HG02973 (cell line): Measurements from ENCODE around the gene PREP.
A peak's percentile ranks its signal among the peaks of the same experiment; 100 is the strongest.
"Not testable (repeated sequence)": the region's sequence is repeated elsewhere in the genome, so short reads cannot be mapped to it uniquely, and the experiment has no call there.

Source experiments
- ATAC-seq: cut with Tn5 transposase; IDR thresholded peaks from one replicate; pipeline ENCODE4 v1.9.1; 2021; ENCODE audit warnings: moderate library complexity; ENCODE audit not compliant: unreplicated experiment

Gene PREP

DNA sequence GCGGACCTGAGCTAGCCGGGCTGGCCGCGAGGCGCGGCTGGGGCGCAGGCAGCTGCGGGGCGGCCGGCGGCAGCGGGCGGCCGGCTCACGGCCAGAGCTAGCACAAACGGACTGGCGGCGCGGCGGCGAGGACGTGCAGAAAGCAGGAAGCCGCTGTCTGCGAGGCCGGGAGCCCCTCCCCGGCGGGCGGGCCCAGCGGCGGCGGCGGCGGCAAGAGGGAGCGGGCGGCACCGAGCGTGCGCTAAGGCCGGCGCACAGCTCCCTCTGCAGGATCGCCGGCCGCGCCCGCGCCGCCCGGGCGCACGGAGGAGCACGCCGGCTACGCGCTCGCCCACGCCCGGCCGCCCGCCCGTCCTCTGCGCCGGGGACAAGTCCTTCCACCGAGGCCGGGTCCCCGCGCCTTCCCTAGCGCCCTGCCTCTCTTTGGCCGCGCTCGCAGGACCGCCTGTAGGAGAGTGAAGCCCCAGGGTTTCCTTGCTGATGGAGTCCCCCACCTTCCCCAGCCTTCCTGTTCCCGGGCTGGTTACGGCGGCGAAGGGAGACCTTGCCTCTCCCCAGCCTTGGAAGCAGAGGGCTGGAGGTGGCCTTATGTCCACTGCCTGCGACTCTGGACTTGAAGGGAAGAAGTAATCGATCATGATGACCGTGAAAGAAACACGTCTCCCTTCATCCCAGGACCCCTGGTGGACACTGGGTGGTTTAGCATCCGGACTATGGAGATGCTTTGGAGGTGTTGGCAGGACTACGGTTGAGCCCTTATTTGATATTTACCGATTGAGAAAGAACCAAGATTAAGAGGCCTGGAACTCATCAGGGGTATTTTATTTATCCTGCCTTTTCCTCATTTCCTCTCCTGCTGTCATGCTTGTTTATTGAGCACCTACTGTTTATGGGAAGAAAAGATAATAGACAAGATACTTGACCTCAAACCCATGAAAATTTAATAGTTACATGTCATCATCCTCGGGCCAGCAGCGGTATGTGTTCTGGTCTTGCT lies at the start of gene PREP:
Gene PREP, minus strand, starts transcription at position 144 of the 997 bp plus-strand sequence. CDS start 191 bp downstream, outside the sequence.
- ATAC-seq, result peak; percentile 94

DNA sequence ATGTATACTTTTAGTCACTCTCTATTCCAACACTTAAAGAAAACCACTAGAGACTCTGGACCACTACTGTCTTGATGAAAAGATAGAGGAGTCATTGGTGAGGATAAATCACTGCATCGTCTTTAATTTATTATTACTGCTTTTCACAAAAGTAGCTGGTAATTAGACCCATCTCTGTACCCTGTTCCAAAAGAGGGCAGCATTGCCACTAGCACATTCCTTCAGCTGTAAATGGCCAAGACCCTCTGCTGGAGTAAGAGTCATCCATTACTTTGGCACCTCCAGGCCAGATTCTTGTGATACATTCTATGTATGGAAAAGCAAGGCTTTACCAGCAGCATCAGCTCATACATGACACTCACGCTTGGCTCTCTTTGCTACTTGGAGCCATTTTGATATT lies 49.5 kb upstream of the PREP start:
- no peak for ATAC-seq

DNA sequence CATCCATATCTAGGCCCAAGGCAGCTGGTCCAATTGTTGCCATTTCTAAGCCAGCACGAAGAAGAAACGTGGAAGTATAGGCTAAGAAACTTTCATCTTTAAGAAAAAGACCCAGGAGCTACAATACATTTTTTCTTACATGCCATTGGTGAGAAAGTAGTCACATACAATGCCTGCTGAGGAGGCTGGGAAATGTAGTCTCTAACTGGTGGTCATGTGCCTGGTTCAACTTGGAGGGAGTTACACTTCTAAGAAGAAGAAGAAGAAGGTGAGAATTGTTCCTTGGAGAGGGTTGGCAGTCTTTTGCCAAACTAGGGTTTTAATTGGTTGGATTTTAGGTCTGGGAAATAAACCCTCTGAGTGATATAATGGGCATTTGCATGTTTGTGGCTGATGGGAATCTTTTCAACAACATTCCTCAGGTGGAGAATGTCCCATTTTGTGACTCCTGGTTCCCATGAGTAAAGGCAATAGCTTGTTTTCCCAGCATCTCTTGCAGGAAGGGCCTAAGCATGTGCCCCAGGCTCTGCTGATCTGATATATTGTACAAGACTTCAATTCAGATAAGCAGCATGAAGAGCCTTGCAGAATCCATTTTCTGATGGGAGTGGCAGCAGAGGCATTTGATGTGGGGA lies 47.0 kb upstream of the PREP start:
- ATAC-seq, result no peak

DNA sequence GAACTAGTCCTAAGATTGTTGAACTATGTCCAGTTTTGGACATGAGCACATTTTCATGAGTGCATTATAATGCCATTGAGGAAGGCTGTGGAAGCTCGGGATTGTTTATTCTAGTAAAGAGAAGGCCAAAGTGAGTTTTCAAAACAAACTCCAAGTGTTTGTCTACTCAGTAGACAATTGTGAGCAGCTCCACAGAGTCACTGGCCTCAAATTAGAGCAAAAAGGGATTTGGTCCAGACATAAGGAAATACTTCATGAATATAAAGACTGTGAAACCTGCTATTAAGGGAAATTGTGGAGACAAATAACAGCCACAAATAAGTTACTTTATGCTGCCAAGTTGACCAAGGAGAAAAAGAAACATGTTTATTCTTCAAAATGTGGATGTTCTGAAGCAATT lies 42.6 kb upstream of the PREP start:
- ATAC-seq, result no peak

DNA sequence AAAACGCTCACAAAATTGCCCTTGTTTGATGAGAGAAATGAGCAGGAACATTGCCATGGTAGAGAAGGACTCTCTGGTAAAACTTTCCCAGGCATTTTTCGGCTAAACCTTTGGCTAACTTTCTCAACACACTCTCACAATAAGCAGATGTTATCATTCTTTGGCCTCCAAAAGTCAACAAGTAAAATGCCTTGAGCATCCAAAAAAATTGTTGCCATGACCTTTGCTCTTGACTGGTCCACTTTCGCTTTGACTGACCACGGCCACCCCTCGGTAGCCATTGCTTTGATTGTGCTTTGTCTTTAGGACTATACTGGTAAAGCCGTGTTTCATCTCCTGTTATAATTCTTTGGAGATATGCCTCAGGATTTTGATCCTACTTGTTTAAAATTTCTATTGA lies 41.1 kb upstream of the PREP start:
- no peak for ATAC-seq

DNA sequence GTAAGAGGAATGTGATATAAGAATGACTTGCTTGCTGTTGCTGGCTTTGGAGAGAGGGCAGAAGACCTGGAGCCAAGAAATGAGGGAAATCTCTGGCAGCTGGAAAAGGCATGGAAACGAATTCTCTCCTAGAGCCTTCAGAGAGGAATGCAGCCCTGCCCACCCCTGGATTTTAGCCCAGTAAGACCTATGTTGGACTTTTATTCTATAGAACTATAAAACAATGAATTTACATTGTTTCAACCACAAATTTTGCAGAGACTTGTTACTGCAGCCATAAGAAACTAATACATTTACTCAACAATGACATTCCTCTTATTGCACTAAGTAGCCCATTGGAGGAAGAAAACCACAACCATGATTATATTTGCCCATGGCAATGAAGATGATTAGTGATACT lies 39.5 kb upstream of the PREP start:
- ATAC-seq, result no peak

DNA sequence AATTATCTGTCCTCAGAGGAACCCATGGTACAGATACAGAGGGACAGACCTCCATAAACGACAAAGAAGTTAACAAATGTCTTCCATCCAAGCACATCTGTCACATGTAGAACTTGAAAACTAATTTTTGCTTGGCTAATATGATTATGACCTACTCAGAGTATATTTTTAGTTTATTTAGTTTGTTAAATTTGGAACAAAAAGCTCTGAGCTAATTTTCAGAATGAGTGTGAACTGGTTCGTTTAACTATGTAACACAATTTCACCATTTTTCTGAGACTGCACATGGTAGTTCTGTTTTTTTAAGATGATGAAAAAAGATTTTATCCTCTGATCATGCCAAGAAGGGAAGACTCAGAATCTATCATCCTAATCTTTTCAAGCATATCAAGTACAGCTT lies 34.4 kb upstream of the PREP start:
- ATAC-seq, result no peak

DNA sequence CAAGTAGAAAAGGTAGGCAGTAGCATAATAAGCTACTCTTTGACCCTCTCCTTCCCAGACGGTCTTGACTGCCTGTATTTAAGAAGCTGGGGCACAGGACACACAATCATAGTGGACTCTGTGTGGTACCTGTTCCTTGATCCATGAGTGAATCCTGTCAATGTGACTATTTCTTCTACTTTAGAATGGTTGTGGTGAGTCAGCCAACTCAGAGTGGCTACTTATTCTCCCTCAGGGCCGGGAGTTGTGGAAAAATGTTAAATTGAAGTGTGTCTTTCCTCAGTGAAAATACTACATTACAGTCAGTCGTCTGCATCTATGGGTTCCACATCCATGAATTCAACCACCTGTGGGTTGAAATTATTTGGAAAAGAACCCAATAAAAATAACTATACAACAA lies 30.8 kb upstream of the PREP start:
- ATAC-seq, result no peak

DNA sequence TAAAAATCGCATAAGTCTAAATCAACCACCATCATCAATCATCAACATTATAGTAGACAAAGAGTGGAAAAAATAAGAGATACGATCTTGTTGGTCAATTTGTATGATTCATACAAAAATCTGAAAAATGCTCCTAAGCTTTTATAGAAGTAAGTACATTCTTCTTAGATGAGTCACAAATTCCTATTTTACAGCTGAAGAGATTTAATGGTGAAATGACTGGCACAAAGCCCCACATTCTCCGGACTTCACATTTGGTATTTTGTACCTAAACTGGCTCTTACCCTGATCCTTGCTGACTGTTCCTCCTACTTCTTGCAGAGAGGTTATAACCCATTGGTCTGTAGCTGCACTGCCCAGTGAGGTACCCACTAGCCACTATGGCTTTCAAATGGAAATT lies 29.9 kb upstream of the PREP start:
- no peak for ATAC-seq

DNA sequence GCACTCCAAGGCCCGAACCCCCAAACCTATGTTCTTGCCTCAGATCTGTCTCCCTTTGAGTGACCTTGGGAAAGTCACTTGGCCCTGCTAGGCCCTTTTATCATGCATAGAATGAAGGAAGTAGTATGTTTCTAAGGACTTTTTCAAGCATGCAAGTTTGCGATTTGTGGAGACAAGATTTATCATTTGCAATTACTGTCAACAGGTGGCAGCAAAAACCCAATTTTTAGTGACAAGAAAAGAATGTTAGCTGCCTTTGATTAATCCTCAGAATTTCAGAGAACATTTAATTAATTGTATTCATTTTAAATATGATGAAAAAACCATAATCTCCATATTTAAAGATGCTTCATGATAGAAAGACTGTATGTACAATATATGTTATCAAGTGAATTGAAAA lies 28.3 kb upstream of the PREP start:
- ATAC-seq, result no peak

DNA sequence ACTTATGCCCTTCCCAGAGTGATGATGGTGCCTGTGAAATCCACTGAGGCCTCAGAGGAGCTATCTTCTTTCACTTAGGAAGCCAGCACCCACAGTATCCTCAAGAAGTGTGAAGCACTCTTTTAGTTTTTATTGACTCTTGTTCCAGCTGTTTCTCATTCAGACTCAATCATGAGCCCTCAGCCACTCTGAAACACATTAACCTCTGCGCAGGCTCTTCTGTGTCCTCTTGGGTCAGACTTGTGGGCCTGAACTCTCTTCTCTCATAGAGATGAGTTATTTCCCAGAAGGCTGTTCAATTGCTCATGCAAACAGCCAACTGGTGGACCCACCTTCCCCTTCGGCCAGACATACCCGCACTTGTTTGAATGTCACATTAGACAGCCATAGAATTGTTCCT lies 27.8 kb upstream of the PREP start:
- no peak for ATAC-seq

DNA sequence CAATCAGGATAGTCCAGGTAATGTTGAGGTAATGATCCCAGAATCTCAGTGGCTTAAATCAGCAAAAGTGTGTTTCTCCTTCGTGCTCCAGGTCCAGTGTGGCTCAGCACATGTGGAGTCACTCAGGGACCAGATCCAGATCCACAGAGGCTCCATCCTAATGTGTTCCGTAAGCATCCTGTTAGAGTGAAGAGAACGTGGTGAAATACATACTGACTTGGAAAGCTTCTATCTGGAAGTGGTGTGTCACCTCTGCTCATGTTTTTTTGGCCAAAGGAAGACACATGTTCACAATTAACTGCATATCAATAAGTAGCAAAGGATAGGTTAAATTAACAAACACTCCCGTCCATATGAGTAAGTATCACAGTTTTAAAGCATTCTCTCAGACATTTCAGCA lies 26.8 kb upstream of the PREP start:
- no peak for ATAC-seq

DNA sequence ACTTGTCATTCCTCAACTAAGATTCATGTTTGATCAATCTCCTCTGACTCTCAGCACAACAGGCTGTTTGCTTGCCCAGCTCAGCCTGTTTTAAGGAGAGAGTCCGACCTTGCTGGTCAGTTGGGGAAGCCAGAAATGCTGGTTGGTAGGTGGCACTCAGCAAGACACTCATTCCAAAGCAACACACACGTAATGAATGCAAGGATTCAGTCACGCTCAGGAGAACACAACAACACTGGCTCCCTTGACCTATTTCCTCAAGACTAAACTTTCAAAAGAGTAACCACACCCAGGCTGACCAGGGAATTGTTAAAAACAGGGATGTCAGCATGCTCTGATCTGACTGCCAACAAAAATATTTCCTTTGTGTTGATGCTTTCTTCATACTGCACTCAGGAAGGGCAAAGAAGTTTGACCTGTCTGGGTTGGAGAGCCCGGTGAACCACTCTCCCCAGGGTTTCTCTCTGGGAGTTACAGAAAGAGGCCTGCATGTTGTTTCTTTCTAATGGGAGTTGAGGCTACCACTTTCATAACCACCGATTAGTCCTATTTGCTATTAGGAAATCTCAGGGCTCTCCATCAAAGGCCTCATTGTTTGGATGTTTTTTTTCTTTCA lies 25.6 kb upstream of the PREP start:
- no peak for ATAC-seq

DNA sequence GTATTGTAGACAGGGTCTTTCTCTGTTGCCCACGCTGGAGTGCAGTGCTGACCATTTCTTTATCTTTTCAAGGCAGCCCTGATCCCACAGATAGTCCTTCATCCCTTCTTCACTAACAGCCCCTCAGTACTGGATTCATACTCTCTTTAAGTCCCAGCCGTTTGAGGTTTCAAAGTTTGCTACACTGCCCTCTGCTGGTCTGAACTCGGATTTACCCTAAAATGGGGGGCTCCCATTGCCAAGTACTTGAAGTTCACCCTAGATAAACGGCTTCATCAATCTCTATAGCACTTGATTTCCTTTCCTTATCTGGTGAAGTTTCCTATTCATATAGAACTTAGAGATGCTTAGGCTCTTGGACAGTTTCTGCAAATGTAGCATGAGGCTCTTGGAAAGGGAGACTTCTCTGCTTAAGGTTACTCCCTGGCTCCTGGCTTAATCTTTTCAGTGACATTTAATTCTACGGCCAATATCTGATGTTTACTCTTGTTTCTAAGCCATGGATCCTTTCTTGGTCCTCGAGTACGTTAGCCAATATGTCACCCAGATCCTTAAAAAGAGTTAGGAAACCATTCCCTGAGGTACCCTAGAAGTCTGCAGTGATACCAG lies 21.4 kb upstream of the PREP start:
- ATAC-seq, result peak; percentile 79

DNA sequence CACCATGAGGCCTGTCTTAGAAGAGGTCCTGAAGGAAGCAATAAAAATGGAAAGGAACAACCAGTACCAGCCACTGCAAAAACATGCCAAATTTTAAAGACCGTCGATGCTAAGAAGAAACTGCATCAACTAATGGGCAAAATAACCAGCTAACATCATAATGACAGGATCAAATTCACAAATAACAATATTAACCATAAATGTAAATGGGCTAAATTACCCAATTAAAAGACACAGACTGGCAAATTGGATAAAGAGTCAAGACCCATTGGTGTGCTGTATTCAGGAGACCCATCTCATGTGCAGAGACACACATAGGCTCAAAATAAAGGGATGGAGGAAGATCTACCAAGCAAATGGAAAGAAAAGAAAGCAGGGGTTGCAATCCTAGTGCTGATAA lies 14.1 kb upstream of the PREP start:
- ATAC-seq, result not testable (repeated sequence)

DNA sequence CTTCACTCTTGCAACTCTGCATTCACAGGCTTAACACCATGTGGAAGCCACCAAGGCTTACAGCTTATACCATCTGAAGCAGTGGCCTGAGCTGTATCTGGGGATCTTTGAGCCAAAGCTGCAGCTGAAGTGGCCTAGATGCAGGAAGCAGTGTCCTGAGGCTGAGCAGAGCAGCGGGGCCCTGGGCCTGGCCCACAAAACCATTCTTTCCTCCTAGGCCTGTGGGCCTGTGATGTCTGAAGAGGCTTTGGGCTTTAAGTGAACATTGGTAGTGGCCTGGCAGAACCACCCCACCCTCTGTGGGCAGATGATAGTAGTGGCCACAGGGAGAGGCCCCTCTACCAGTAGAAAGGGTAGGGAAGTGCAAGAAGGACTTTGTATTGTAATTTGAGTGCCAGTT lies 6.9 kb upstream of the PREP start:
- ATAC-seq, result no peak

DNA sequence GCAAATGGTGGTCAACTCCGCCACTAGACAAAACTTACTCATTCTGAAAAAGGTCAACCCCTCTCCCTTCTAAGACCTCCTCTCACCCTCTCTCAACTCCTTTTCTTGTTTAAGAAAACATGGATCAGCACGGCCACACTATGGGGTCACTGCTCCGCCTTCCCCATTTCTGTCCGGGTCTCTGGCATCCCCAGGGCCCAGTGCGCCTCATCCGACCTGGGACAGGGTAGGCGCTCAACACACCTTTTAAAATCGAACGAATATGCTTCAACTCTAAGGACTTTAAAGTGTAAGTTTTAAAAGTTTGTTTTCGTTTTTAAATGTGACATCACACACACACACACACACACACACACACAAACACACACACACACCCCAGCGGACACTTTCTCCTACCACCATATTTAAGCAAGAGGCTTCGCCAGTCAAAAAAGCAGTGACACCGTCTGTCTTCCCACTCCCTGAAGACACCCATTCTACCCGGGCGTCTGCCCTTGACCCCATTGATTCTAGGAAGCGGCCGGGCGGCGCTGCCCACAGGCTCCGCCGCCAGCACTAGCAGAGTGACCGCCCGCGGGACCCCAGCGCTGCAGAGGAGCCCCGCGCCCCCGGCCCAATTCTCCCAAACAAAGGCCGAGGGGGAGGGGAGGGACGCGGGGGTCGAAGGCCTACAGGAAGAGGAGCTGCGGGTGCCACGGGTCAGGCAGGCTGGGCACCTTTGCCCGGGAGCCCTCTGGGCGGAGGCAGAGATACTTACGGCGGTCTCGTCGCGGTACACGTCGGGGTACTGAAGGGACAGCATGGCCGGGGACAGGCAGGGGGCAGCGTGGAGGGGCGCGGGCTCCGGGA lies 568 bp downstream of the PREP start:
- peak; percentile 13 for ATAC-seq

DNA sequence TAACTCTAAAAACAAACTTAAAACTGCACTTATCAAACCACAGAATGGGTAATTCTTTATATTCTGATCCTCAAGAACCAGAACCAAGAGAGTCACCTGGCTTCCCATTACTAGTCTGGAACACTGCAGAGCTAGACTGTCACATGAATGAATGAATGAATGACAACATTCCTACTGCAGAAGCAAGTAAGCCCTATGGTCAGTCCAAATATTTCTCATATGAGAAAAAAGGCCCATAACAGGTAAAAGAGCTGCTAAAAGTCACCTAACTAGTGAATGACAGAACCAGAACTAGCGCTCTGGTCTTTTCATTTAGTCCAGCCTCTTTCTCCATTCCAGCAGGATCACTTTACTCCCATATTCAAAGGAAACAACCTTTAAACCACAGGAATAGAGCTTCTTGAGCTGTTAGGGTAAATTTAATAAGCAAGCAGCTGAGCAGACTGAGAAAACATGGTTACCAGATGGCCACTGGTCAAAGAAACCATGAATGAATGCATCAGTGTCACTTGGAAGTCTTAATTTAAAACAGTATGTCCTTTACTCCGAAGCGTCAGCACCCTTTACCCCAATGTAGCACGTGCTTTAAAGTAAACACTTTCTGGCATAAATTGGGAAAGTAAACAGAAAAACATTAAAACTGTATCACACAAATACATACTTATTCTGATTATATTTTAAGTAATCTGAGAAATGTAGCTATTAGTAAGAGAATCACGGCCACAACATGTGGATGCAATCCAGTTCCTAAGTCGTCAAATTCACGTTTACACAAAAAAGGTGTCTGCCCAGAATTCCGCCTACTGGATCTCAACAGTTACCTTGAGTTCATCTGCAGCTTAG lies 1.4 kb downstream of the PREP start:
- ATAC-seq, result no peak

DNA sequence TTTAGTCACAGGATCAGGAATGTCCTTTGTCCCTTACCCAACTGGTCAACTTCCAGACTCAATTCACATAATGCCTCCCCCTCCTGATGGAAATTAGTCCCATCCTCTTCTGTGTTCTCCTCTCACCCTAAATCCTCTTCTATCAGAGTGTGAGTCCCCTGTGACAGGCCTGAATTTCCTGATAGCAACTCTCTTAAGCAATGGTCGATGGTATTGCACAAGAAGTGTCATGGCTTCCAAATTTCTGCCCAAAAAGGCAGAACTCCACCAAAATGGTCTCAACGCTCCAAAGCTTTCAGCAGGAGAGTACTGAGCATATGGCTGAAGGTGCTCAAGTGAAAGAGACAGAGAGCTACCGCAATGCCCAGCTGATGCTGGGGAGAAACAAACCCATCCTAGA lies 2.4 kb downstream of the PREP start:
- ATAC-seq, result no peak

DNA sequence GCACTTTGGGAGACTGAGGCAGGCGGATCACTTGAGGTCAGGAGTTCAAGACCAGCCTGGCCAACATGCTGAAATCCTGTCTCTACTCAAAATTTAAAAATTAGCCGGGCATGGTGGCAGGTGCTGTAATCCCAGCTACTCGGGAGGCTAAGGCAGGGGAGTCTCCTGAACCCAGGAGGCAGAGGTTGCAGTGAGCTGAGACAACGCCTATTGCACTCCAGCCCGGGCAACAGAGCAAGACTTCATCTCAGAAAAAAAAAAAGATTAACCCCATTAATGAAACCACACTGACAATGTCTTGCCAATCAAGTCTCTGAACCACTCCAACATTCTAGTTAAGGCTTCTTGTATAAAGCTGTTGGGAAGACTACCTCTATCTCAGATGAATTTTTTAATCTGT lies 4.0 kb downstream of the PREP start:
- ATAC-seq, result no peak
